Measurements from ENCODE around the gene DAW1.

The DAW1 gene

GRCh38 chr2:227971619-227972230 lies 100.3 kb downstream of the DAW1 start:
- H3K36me3 ChIP-seq (replicated peaks; ENCODE audit: low read depth, low read length): no peaks in the 10 kb centered on the region
- no peak overlapping the region for H3K4me2 ChIP-seq (ENCODE audit: low read length)
- H3K27ac ChIP-seq (ENCODE audit: low read length): no peak overlapping the region
- H3K9ac ChIP-seq (ENCODE audit: low read length): no peak overlapping the region
- H3K4me3 ChIP-seq (ENCODE audit: low read length): no peak overlapping the region
- no peaks in the 10 kb centered on the region for H4K20me1 ChIP-seq (ENCODE audit: insufficient read depth, low read length)
- TF ChIP-seq EZH2phosphoT487 (IDR thresholded peaks at IDR 0.05; ENCODE audit: low read depth): no peak
- TF ChIP-seq CTCF (IDR thresholded peaks at IDR 0.05; ENCODE audit: low read depth, low read length): no peak
- no peaks in the 10 kb centered on the region for H3K4me1 ChIP-seq (ENCODE audit: low read length)
- H2AFZ ChIP-seq (ENCODE audit: low read depth, low read length): no peak overlapping the region
- no peaks in the 10 kb centered on the region for H3K79me2 ChIP-seq (ENCODE audit: low read length)
- H3K27me3 ChIP-seq (ENCODE audit: low read depth, low read length): no peaks in the 10 kb centered on the region
- H3K9me3 ChIP-seq (ENCODE audit: insufficient read depth, low read length): no peaks in the 10 kb centered on the region

- Histone ChIP-seq H3K27me3 (ENCODE audit: low read depth, low read length) (no peaks in the 10 kb centered on the region), H3K9me3 (ENCODE audit: insufficient read depth, low read length) (no peaks in the 10 kb centered on the region), H4K20me1 (ENCODE audit: insufficient read depth, low read length) (no peaks in the 10 kb centered on the region), H3K36me3 (replicated peaks; ENCODE audit: low read depth, low read length) (no peaks in the 10 kb centered on the region), H3K4me2 (ENCODE audit: low read length) (no peak overlapping the region), H3K4me3 (ENCODE audit: low read length) (no peak overlapping the region), H3K27ac (ENCODE audit: low read length) (no peak overlapping the region), H3K4me1 (ENCODE audit: low read length) (no peaks in the 10 kb centered on the region), H3K9ac (ENCODE audit: low read length) (no peak overlapping the region), H2AFZ (ENCODE audit: low read depth, low read length) (no peak overlapping the region), H3K79me2 (ENCODE audit: low read length) (no peaks in the 10 kb centered on the region)
- TF ChIP-seq EZH2phosphoT487 (IDR thresholded peaks at IDR 0.05; ENCODE audit: low read depth) (no peak), CTCF (IDR thresholded peaks at IDR 0.05; ENCODE audit: low read depth, low read length) (no peak)
These were observed 101.8 kb downstream of the DAW1 start for GRCh38 chr2:227973241-227973640.
